ENCODE measurements around the gene MAGI1. TPM values are rescaled to one million over a fixed set of nuclear protein-coding genes. Genes with fewer than 3 reads are reported as not detected.

The MAGI1 gene
- total RNA-seq, 2 experiments from 2014 or later = 0.04 TPM; not detected in 1

DNA sequence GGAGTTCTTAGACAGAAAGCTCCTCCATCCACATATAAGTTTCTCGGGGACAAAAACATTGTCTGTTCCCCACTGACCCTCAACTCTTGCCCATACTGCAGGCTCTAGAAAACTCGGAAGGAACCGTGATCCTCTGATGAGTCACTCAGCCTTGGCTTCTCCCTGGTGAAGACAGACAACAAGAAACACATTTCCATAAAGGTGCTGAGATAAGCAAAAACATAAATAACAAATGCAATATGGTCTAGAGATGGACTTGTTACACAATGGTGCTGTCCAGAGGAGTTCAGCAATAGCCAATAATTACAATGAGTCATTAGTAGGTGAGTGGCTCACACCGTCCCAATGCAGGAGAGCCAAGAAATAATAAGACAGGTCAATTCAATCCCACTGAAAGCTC lies 43.7 kb downstream of the MAGI1 start:
- H3K4me3 Mint-ChIP-seq = no peak overlapping the region
- no peaks in the 10 kb centered on the region for H3K36me3 Mint-ChIP-seq (ENCODE audit: low read depth)
- DNase-seq = no peak
- ChIA-PET POLR2A (no interaction called here), CTCF (interaction anchor here (0.7 to 1.1 kb wide), 2 partner anchors 9 to 60 kb away, joined by 3 to 4 read pairs; no protein-coding TSS in a partner anchor)
- H3K27ac Mint-ChIP-seq = no peak overlapping the region
- H3K4me1 Mint-ChIP-seq = no peaks in the 10 kb centered on the region
- H3K9me3 Mint-ChIP-seq = no peaks in the 10 kb centered on the region
- H3K27me3 Mint-ChIP-seq = no peaks in the 10 kb centered on the region

DNA sequence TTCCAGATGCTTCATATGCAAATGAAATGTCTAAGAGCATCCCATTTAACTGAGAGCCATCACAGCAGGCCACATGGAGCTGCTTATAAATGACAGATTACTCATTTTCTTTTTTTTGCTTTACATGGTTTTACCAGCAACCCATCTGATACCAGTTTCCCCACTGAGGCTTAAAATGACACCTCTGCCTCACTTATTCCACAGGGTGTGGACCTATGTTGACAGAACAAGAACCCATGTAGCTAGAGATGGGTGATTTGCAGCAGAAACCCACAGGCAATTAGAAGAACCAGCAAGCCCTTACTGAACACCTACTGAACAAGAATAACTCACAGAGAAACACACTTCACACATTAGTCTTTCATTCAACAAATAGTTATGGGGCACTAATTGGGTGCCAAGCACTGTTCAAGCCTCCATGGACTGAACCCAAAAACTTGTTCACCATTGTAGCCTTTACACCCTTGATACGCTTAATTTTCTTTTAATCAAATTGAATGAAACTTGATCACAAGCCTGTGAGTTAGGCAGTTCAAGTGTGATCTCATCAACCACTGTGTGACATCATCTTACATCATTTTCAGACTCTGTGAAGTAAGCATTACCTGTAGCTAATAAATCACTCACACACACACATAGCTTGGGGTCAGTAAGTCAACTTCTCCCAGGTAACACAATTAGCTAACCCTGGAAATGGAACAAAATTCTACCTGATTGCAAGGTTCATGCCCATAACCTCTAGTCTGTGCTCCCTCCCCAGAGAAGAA lies 45.4 kb downstream of the MAGI1 start:
- POLR2A ChIA-PET = no interaction called here

GRCh38 chr3:65992106-65992505 lies 46.6 kb downstream of the MAGI1 start:
- ChIA-PET CTCF (no interaction called here), POLR2A (no interaction called here)
- H3K36me3 Mint-ChIP-seq (ENCODE audit: low read depth) = no peaks in the 10 kb centered on the region
- H3K9me3 Mint-ChIP-seq = no peaks in the 10 kb centered on the region
- H3K27ac Mint-ChIP-seq = no peak overlapping the region
- no peaks in the 10 kb centered on the region for H3K4me1 Mint-ChIP-seq
- H3K4me3 Mint-ChIP-seq = no peak overlapping the region
- H3K27me3 Mint-ChIP-seq = no peaks in the 10 kb centered on the region
- no peak for DNase-seq

More for the DNA sequence above, 45.4 kb downstream of the MAGI1 start:
- Mint-ChIP-seq H3K27ac (no peak overlapping the region), H3K27me3 (no peaks in the 10 kb centered on the region), H3K4me1 (no peaks in the 10 kb centered on the region), H3K36me3 (ENCODE audit: low read depth) (no peaks in the 10 kb centered on the region), H3K9me3 (no peaks in the 10 kb centered on the region), H3K4me3 (no peak overlapping the region)
- no peak for DNase-seq
- CTCF ChIA-PET = no interaction called here

- Mint-ChIP-seq H3K4me1 (no peaks in the 10 kb centered on the region), H3K27me3 (peaks cover 1% of the 10 kb centered on the region), H3K36me3 (ENCODE audit: low read depth) (no peaks in the 10 kb centered on the region), H3K9me3 (no peaks in the 10 kb centered on the region), H3K27ac (no peak overlapping the region), H3K4me3 (no peak overlapping the region)
- POLR2A ChIA-PET = no interaction called here
- CTCF ChIA-PET = no interaction called here
- no peak for DNase-seq
These were observed 50.1 kb downstream of the MAGI1 start for GRCh38 chr3:65988411-65989180.

DNA sequence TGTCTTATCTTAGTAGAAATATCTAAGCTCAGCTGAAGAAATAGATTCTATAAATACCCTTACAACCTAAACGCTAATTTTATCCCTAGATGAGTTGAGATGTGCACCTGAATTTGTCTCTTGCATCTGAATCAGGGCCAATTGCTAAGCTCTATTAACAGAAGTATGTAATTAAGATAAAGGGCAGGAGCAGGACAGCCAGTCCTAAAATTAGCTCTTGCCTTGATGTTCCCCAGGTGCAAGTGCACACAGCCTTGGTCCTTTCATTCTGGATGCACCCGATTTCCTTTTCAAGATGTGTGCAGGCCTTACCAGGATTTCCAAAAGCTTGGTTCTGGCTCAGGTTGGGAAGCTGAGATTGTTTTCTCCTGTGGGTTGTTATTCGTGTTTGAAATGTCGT lies 52.4 kb downstream of the MAGI1 start:
- ChIA-PET CTCF (interaction anchor here (0.7 to 1.3 kb wide), 2 partner anchors 9 to 195 kb away, joined by 3 to 4 read pairs; no protein-coding TSS in a partner anchor), POLR2A (no interaction called here)
- Mint-ChIP-seq H3K4me1 (no peaks in the 10 kb centered on the region), H3K9me3 (no peaks in the 10 kb centered on the region), H3K4me3 (no peak overlapping the region), H3K27ac (no peak overlapping the region), H3K27me3 (peaks cover 1% of the 10 kb centered on the region), H3K36me3 (ENCODE audit: low read depth) (no peaks in the 10 kb centered on the region)
- no peak for DNase-seq

- Mint-ChIP-seq H3K4me1 (no peaks in the 10 kb centered on the region), H3K9me3 (no peaks in the 10 kb centered on the region), H3K4me3 (no peak overlapping the region), H3K27ac (no peak overlapping the region), H3K27me3 (peaks cover 1% of the 10 kb centered on the region), H3K36me3 (ENCODE audit: low read depth) (no peaks in the 10 kb centered on the region)
- CTCF ChIA-PET = no interaction called here
- POLR2A ChIA-PET = no interaction called here
- DNase-seq = no peak
These were observed 53.7 kb downstream of the MAGI1 start for GRCh38 chr3:65984975-65985374.

DNA sequence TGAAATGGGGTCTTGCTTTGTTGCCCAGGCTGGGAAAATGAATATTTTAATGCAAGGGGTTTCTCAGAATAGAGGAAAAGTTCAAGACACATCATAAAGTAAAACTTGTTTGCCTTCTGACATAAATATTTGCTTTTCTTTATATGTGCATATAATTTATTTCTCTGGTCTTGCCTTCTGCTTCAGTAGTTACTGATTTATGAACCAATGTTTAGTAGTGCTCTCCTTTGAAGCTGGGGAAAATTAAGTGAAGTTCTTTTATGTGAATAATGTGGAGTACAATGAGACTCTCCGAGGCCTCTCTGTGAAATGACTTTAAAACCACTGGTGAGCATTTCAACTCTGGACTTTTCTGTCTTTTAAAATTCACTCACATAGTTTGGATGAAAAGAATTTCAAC lies 55.6 kb downstream of the MAGI1 start:
- Mint-ChIP-seq H3K36me3 (ENCODE audit: low read depth) (no peaks in the 10 kb centered on the region), H3K4me3 (no peak overlapping the region), H3K4me1 (no peaks in the 10 kb centered on the region), H3K27ac (no peak overlapping the region), H3K27me3 (peaks cover 1% of the 10 kb centered on the region), H3K9me3 (no peaks in the 10 kb centered on the region)
- CTCF ChIA-PET = no interaction called here
- POLR2A ChIA-PET = no interaction called here
- DNase-seq = no peak

- Mint-ChIP-seq H3K9me3 (no peaks in the 10 kb centered on the region), H3K27me3 (no peaks in the 10 kb centered on the region), H3K4me3 (no peak overlapping the region), H3K27ac (no peak overlapping the region), H3K4me1 (no peaks in the 10 kb centered on the region), H3K36me3 (ENCODE audit: low read depth) (no peaks in the 10 kb centered on the region)
- no peak for DNase-seq
- ChIA-PET CTCF (interaction anchor here (0.6 kb wide), 1 partner anchor 335 kb away, joined by 4 read pairs; no protein-coding TSS in a partner anchor), POLR2A (no interaction called here)
These were observed 59.0 kb downstream of the MAGI1 start for GRCh38 chr3:65979731-65980130.

- no peak for DNase-seq
These were observed 59.6 kb downstream of the MAGI1 start for GRCh38 chr3:65979162-65979561.

DNA sequence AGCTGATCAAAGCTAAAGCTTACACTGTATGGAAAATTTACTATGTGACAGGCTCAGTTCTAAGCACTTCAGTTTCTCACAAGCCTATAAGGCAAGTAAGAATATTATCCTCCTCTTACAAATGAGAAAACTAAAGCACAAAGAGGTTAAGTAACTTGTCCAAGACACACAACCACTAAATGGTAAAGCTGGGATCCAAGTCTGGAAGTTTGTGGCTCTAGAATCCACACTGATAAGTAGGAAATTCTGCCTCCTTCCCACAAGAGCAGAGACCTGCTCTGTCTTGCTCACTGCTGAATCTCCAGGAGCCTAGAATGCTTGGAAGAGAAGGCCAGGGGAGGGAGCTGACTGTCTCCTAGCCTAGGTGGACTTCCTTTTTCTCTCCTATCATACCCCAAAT lies 60.6 kb downstream of the MAGI1 start:
- CTCF ChIA-PET = no interaction called here
- no peak overlapping the region for H3K4me3 Mint-ChIP-seq
- no peaks in the 10 kb centered on the region for H3K27me3 Mint-ChIP-seq
- H3K36me3 Mint-ChIP-seq (ENCODE audit: low read depth) = no peaks in the 10 kb centered on the region
- DNase-seq = no peak
- POLR2A ChIA-PET = no interaction called here
- no peaks in the 10 kb centered on the region for H3K4me1 Mint-ChIP-seq
- H3K9me3 Mint-ChIP-seq = no peaks in the 10 kb centered on the region
- no peak overlapping the region for H3K27ac Mint-ChIP-seq

More at GRCh38 chr3:65979162-65979561, 59.6 kb downstream of the MAGI1 start:
- Mint-ChIP-seq H3K9me3 (no peaks in the 10 kb centered on the region), H3K27me3 (no peaks in the 10 kb centered on the region), H3K27ac (no peak overlapping the region), H3K4me1 (no peaks in the 10 kb centered on the region), H3K4me3 (no peak overlapping the region), H3K36me3 (ENCODE audit: low read depth) (no peaks in the 10 kb centered on the region)
- ChIA-PET CTCF (no interaction called here), POLR2A (no interaction called here)

DNA sequence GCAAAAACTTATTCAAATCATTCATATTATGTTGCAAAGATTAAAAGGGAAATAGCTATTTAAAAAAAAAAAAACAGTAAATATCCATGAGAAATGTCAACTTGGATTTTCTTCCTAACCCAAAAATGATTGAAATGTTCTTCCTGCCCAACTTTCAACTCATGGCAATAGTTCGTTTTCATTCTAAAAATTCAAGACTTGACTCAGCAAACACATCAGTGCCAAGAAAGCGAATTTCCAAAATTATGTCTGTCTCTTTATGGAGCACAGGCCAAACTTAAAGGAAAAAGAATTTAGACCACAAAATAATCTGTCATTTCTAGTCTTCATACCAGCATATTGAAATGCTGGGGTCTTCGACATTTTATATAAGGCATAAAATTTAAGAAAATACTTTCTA lies 63.7 kb downstream of the MAGI1 start:
- no peak overlapping the region for H3K27ac Mint-ChIP-seq
- ChIA-PET CTCF (no interaction called here), POLR2A (no interaction called here)
- H3K9me3 Mint-ChIP-seq = no peaks in the 10 kb centered on the region
- no peaks in the 10 kb centered on the region for H3K4me1 Mint-ChIP-seq
- no peak for DNase-seq
- no peak overlapping the region for H3K4me3 Mint-ChIP-seq
- H3K36me3 Mint-ChIP-seq (ENCODE audit: low read depth) = no peaks in the 10 kb centered on the region
- H3K27me3 Mint-ChIP-seq = no peaks in the 10 kb centered on the region

- Mint-ChIP-seq H3K9me3 (no peaks in the 10 kb centered on the region), H3K27ac (no peak overlapping the region), H3K36me3 (ENCODE audit: low read depth) (no peaks in the 10 kb centered on the region), H3K4me1 (no peaks in the 10 kb centered on the region), H3K4me3 (no peak overlapping the region), H3K27me3 (no peaks in the 10 kb centered on the region)
- no peak for DNase-seq
- ChIA-PET POLR2A (no interaction called here), CTCF (no interaction called here)
These were observed 64.2 kb downstream of the MAGI1 start for GRCh38 chr3:65974509-65974908.

DNA sequence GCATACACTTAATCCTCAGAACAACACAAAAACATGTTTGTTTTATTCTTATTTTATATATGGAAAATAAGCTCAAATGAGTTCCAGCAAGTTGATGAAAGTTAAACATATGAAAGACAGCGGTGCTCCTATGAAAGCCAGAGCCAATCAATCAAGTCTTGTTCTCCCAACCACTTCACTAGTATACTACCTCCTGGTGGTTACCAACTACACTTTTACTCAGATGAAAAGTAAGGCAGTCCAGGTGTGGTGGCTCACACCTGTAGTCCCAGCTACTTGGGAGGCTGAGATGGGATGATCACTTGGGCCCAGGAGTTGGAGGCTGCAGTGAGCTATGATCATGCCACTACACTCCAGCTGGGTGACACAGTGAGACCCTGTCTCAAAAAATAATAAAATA lies 66.0 kb downstream of the MAGI1 start:
- ChIA-PET POLR2A (no interaction called here), CTCF (no interaction called here)
- H3K4me3 Mint-ChIP-seq = no peak overlapping the region
- no peak overlapping the region for H3K27ac Mint-ChIP-seq
- H3K4me1 Mint-ChIP-seq = no peaks in the 10 kb centered on the region
- H3K27me3 Mint-ChIP-seq = no peaks in the 10 kb centered on the region
- no peaks in the 10 kb centered on the region for H3K9me3 Mint-ChIP-seq
- no peak for DNase-seq
- H3K36me3 Mint-ChIP-seq (ENCODE audit: low read depth) = no peaks in the 10 kb centered on the region

Measured in activated CD4-positive, alpha-beta T cell treated with anti-CD3 and anti-CD28 coated beads, Interleukin-2, amount 10 ng/mL, durations not matched to agents 7 days and 5 days (primary cell).